IgD-negative memory B cell (primary cell): ENCODE data around the gene PRIM1. TPM values are rescaled to one million over a fixed set of nuclear protein-coding genes. Genes with fewer than 3 reads are reported as not detected.
A peak's percentile ranks its signal among the peaks of the same experiment; 100 is the strongest.
"Not testable (repeated sequence)": the region's sequence is repeated elsewhere in the genome, so short reads cannot be mapped to it uniquely, and the experiment has no call there.

Experiments
- H3K27ac Mint-ChIP-seq, 3 donors: one replicate each; pipeline ENCODE4 v1.8.0; 2020 to 2022; ENCODE audit warnings: mild to moderate bottlenecking in 3 of 3, mixed read lengths in 3 of 3, moderate library complexity in 1 of 3
- H3K27me3 Mint-ChIP-seq: one replicate; pipeline ENCODE4 v1.8.0; 2021; ENCODE audit warnings: mixed read lengths
- H3K36me3 Mint-ChIP-seq: one replicate; pipeline ENCODE4 v1.8.0; 2020; ENCODE audit warnings: mild to moderate bottlenecking, mixed read lengths
- H3K4me1 Mint-ChIP-seq, 3 donors: one replicate each; pipeline ENCODE4 v1.8.0; 2020 to 2022; ENCODE audit warnings: mixed read lengths in 3 of 3, mild to moderate bottlenecking in 1 of 3
- H3K4me3 Mint-ChIP-seq, 4 donors: one replicate each; pipeline ENCODE4 v1.8.0; 2020 to 2022; ENCODE audit warnings: mild to moderate bottlenecking in 4 of 4, mixed read lengths in 4 of 4, moderate library complexity in 3 of 4
- H3K9me3 Mint-ChIP-seq, 3 donors: one replicate each; pipeline ENCODE4 v1.8.0; 2020 to 2021; ENCODE audit warnings: mixed read lengths in 3 of 3, mild to moderate bottlenecking in 1 of 3
- polyA plus RNA-seq: library from polyadenylated mRNA; unstranded; fragments of 300-500 nt; fragmentation: Illumina TruSeq; gene quantifications from one replicate; pipeline ENCODE4 v1.2.3, GENCODE V29; 2021

PRIM1 gene
- polyA plus RNA-seq, 1 donor from 2014 or later = 38.0 TPM

GRCh38 chr12:56716933-56717880, 34.9 kb downstream of the PRIM1 start:
- Mint-ChIP-seq H3K36me3 (peaks cover 15% of the 10 kb centered on the region), H3K4me1 (peaks cover 39 to 48% (median 44%) of the 10 kb centered on the region in 3 donors), H3K9me3 (no peaks in the 10 kb centered on the region), H3K27me3 (no peaks in the 10 kb centered on the region), H3K4me3 (peak overlapping the region in 1 of 4 donors; percentile 14), H3K27ac (peak overlapping the region; percentile 31 to 93 (median 46))

GRCh38 chr12:56716458-56716857, 35.7 kb downstream of the PRIM1 start:
- Mint-ChIP-seq H3K4me1 (peaks cover 35 to 40% (median 37%) of the 10 kb centered on the region in 3 donors), H3K4me3 (peak overlapping the region in 1 of 4 donors; percentile 32), H3K36me3 (peaks cover 14% of the 10 kb centered on the region), H3K27me3 (no peaks in the 10 kb centered on the region), H3K9me3 (no peaks in the 10 kb centered on the region), H3K27ac (peak overlapping the region; percentile 6 to 93 (median 31))

- H3K27ac Mint-ChIP-seq = peak overlapping the region; percentile 31 to 83 (median 69)
- peaks cover 32 to 34% (median 32%) of the 10 kb centered on the region in 3 donors for H3K4me1 Mint-ChIP-seq
- no peaks in the 10 kb centered on the region for H3K27me3 Mint-ChIP-seq
- no peaks in the 10 kb centered on the region for H3K9me3 Mint-ChIP-seq
- H3K4me3 Mint-ChIP-seq = peak overlapping the region in 1 of 4 donors; percentile 33
- H3K36me3 Mint-ChIP-seq = peaks cover 14% of the 10 kb centered on the region
Measured at GRCh38 chr12:56715798-56716197, 36.3 kb downstream of the PRIM1 start.

- H3K4me1 Mint-ChIP-seq = peaks cover 19 to 21% (median 19%) of the 10 kb centered on the region in 3 donors
- H3K27ac Mint-ChIP-seq = no peak overlapping the region
- H3K4me3 Mint-ChIP-seq = no peak overlapping the region
- peaks cover 10% of the 10 kb centered on the region for H3K36me3 Mint-ChIP-seq
- H3K27me3 Mint-ChIP-seq = no peaks in the 10 kb centered on the region
- no peaks in the 10 kb centered on the region for H3K9me3 Mint-ChIP-seq
Measured at GRCh38 chr12:56714431-56714929, 37.6 kb downstream of the PRIM1 start.

- no peaks in the 10 kb centered on the region for H3K27me3 Mint-ChIP-seq
- H3K4me3 Mint-ChIP-seq = peak overlapping the region in 1 of 4 donors; percentile 45
- H3K36me3 Mint-ChIP-seq = peaks cover 10% of the 10 kb centered on the region
- H3K27ac Mint-ChIP-seq = peak overlapping the region in 1 of 3 donors; percentile 64
- H3K4me1 Mint-ChIP-seq = peaks cover 10 to 11% (median 10%) of the 10 kb centered on the region in 3 donors
- no peaks in the 10 kb centered on the region for H3K9me3 Mint-ChIP-seq
Measured at GRCh38 chr12:56713345-56713744, 38.8 kb downstream of the PRIM1 start.

GRCh38 chr12:56709759-56710376, 42.3 kb downstream of the PRIM1 start:
- H3K4me1 Mint-ChIP-seq = peaks cover 0 to 2% (median 1%) of the 10 kb centered on the region in 3 donors
- H3K4me3 Mint-ChIP-seq = no peak overlapping the region
- no peak overlapping the region for H3K27ac Mint-ChIP-seq
- peaks cover 6% of the 10 kb centered on the region for H3K36me3 Mint-ChIP-seq
- H3K27me3 Mint-ChIP-seq = no peaks in the 10 kb centered on the region
- no peaks in the 10 kb centered on the region for H3K9me3 Mint-ChIP-seq

GRCh38 chr12:56704522-56704921, 47.6 kb downstream of the PRIM1 start:
- H3K4me1 Mint-ChIP-seq, H3K4me3 Mint-ChIP-seq, H3K27ac Mint-ChIP-seq, H3K36me3 Mint-ChIP-seq, H3K9me3 Mint-ChIP-seq, H3K27me3 Mint-ChIP-seq: not testable (repeated sequence)

GRCh38 chr12:56699020-56699661, 53.0 kb downstream of the PRIM1 start:
- Mint-ChIP-seq H3K4me3 (peak overlapping the region in 1 of 4 donors; percentile 60), H3K27ac (no peak overlapping the region), H3K4me1 (peaks cover 4 to 7% (median 5%) of the 10 kb centered on the region in 3 donors), H3K9me3 (no peaks in the 10 kb centered on the region), H3K27me3 (no peaks in the 10 kb centered on the region), H3K36me3 (no peaks in the 10 kb centered on the region)

GRCh38 chr12:56695327-56696101, 56.6 kb downstream of the PRIM1 start:
- H3K4me3 Mint-ChIP-seq = peak overlapping the region in 1 of 4 donors; percentile 52
- H3K4me1 Mint-ChIP-seq = peaks cover under 1 to 2% (median under 1%) of the 10 kb centered on the region in 3 donors
- no peaks in the 10 kb centered on the region for H3K9me3 Mint-ChIP-seq
- H3K27ac Mint-ChIP-seq = peak overlapping the region in 2 of 3 donors; percentile 48 to 56
- no peaks in the 10 kb centered on the region for H3K27me3 Mint-ChIP-seq
- H3K36me3 Mint-ChIP-seq = no peaks in the 10 kb centered on the region

GRCh38 chr12:56694161-56694560, 58.0 kb downstream of the PRIM1 start:
- H3K27ac Mint-ChIP-seq = no peak overlapping the region
- peaks cover 0 to under 1% (median 0%) of the 10 kb centered on the region in 3 donors for H3K4me1 Mint-ChIP-seq
- no peaks in the 10 kb centered on the region for H3K9me3 Mint-ChIP-seq
- H3K27me3 Mint-ChIP-seq = no peaks in the 10 kb centered on the region
- H3K4me3 Mint-ChIP-seq = peak overlapping the region in 1 of 4 donors; percentile 53
- H3K36me3 Mint-ChIP-seq = no peaks in the 10 kb centered on the region

GRCh38 chr12:56688846-56689109, 63.3 kb downstream of the PRIM1 start:
- Mint-ChIP-seq H3K27me3 (no peaks in the 10 kb centered on the region), H3K36me3 (no peaks in the 10 kb centered on the region), H3K4me3 (peak overlapping the region; percentile 97 to 99 (median 99))

GRCh38 chr12:56688129-56688845, 63.8 kb downstream of the PRIM1 start, which contains the start of gene PTGES3:
TSS of gene PTGES3 (minus strand) at chr12:56688284. CDS start at chr12:56687999, 285 bp downstream.
- no peaks in the 10 kb centered on the region for H3K36me3 Mint-ChIP-seq
- H3K4me3 Mint-ChIP-seq = peak within 1 kb of the TSS; percentile 97 to 99 (median 99)
- H3K27me3 Mint-ChIP-seq = no peaks in the 10 kb centered on the region
- H3K4me1 Mint-ChIP-seq = peaks cover 21 to 22% (median 22%) of the 10 kb centered on the region in 3 donors
- H3K27ac Mint-ChIP-seq = peak within 1 kb of the TSS; percentile 99 to 100 (median 99)
- no peaks in the 10 kb centered on the region for H3K9me3 Mint-ChIP-seq

More at GRCh38 chr12:56688846-56689109, 63.3 kb downstream of the PRIM1 start:
- Mint-ChIP-seq H3K27ac (peak overlapping the region; percentile 99 to 100 (median 99)), H3K9me3 (no peaks in the 10 kb centered on the region), H3K4me1 (peaks cover 21 to 22% (median 22%) of the 10 kb centered on the region in 3 donors)

GRCh38 chr12:56687223-56688128, 64.6 kb downstream of the PRIM1 start:
- peak overlapping the region; percentile 99 to 100 (median 99) for H3K27ac Mint-ChIP-seq
- no peaks in the 10 kb centered on the region for H3K36me3 Mint-ChIP-seq
- peaks cover 21 to 25% (median 22%) of the 10 kb centered on the region in 3 donors for H3K4me1 Mint-ChIP-seq
- peak overlapping the region; percentile 97 to 99 (median 99) for H3K4me3 Mint-ChIP-seq
- H3K9me3 Mint-ChIP-seq = no peaks in the 10 kb centered on the region
- H3K27me3 Mint-ChIP-seq = no peaks in the 10 kb centered on the region
